Body of pancreas (tissue), 4 donors: ENCODE results near the gene UBE2E1. TPM values are rescaled to one million over a fixed set of nuclear protein-coding genes. Genes with fewer than 3 reads are reported as not detected.
A peak's percentile ranks its signal among the peaks of the same experiment; 100 is the strongest.
"Not testable (repeated sequence)": the region's sequence is repeated elsewhere in the genome, so short reads cannot be mapped to it uniquely, and the experiment has no call there.

ENCODE experiments used
- ATAC-seq: fragments of 150-250 bp; one replicate; pipeline ENCODE4 v1.9.1; 2016
- DNase-seq, 4 donors: peaks; one replicate each; pipeline ENCODE4 v3.0.0-alpha.2; 2019
- H3K27ac ChIP-seq, 4 donors: fragments of 200-600 bp; sonication (generic); 1 replicate in 3 of 4; 2 replicates in 1 of 4; pipeline versions ENCODE4 v1.5.1 to v1.6.1; 2016 to 2019; ENCODE audit warnings: mild to moderate bottlenecking in 1 of 4, mixed read lengths in 1 of 4, moderate library complexity in 1 of 4
- H3K27me3 ChIP-seq, 2 donors: fragments of 200-600 bp; sonication (generic); one replicate each; pipeline ENCODE4 v1.6.0; 2016; ENCODE audit warnings: mild to moderate bottlenecking in 1 of 2
- H3K36me3 ChIP-seq, 2 donors: fragments of 200-600 bp; sonication (generic); replicated peaks in 1 of 2; 2 replicates each; pipeline ENCODE4 v1.5.1; 2016; ENCODE audit warnings: low read depth in 2 of 2; ENCODE audit not compliant: insufficient read depth in 1 of 2
- H3K4me1 ChIP-seq: fragments of 200-600 bp; sonication (generic); one replicate; pipeline ENCODE4 v1.6.0; 2016
- H3K4me3 ChIP-seq, 2 donors: fragments of 200-600 bp; sonication (generic); 1 replicate in 1 of 2; 2 replicates in 1 of 2; pipeline ENCODE4 v1.5.1; 2016 to 2019
- H3K9me3 ChIP-seq, 3 donors: fragments of 200-600 bp; sonication (generic); 1 replicate in 2 of 3; 2 replicates in 1 of 3; pipeline ENCODE4 v1.5.1; 2016
- CTCF ChIP-seq, 7 experiments: fragments of 450-650 bp in 4 of 7; fragments of 200-600 bp in 3 of 7; sonication (generic) in 3 of 7; IDR thresholded peaks; one replicate each; pipeline ENCODE4 v1.5.1; 2016 to 2019; ENCODE audit warnings: antibody characterized with exemption in 7 of 7
- POLR2A ChIP-seq, 3 donors: fragments of 450-650 bp; IDR thresholded peaks; one replicate each; pipeline ENCODE4 v1.6.1; 2016; ENCODE audit warnings: antibody characterized with exemption in 3 of 3, mild to moderate bottlenecking in 2 of 3
- WGBS, 2 donors: methylation state at CpG; one replicate each; pipeline ENCODE4 v1.1.5; 2017; 5-methylcytosine and 5-hydroxymethylcytosine counted together
- intact Hi-C: fragments of 100-400 bp; cut with DNase I; formaldehyde crosslinking; loops from one replicate; pipeline ENCODE4 v1.15.1; 2023
- total RNA-seq, 2 donors: library from RNA; depleted of rRNA; stranded (reverse); fragments of >200 nt; gene quantifications; one replicate each; pipeline ENCODE4 v1.1.0, GENCODE V29; 2016

UBE2E1 gene
- total RNA-seq, 2 donors from 2014 or later = 21.1 to 30.9 TPM

- Histone ChIP-seq H3K4me3 (no peak overlapping the region), H3K4me1 (peaks cover 15% of the 10 kb centered on the region), H3K27ac (no peak overlapping the region), H3K9me3 (no peaks in the 10 kb centered on the region), H3K36me3 (no peaks in the 10 kb centered on the region), H3K27me3 (no peaks in the 10 kb centered on the region)
- DNase-seq (no peak), ATAC-seq (no peak)
- intact Hi-C loops = no loop called here
- TF ChIP-seq POLR2A (IDR thresholded peaks at IDR 0.05) (no peak), CTCF (IDR thresholded peaks at IDR 0.05) (no peak)
- 83 to 91% methylated on average over 2 of the region's 2 CpGs for WGBS, 2 donors
Measured at GRCh38 chr3:23876923-23877322, 71.2 kb downstream of the UBE2E1 start.

GRCh38 chr3:23877329-23877980 is 71.7 kb downstream of the UBE2E1 start:
- peak in 1 of 4 donors; percentile 33 for DNase-seq
- no peak for ATAC-seq
- H3K4me3 ChIP-seq = no peak overlapping the region
- H3K27me3 ChIP-seq = no peaks in the 10 kb centered on the region
- H3K27ac ChIP-seq = no peak overlapping the region
- no peaks in the 10 kb centered on the region for H3K9me3 ChIP-seq
- intact Hi-C loops = no loop called here
- H3K36me3 ChIP-seq = no peaks in the 10 kb centered on the region
- 53 to 54% methylated on average over 5 of the region's 5 CpGs for WGBS, 2 donors
- H3K4me1 ChIP-seq = peaks cover 15% of the 10 kb centered on the region
- TF ChIP-seq POLR2A (IDR thresholded peaks at IDR 0.05) = no peak
- no peak for TF ChIP-seq CTCF (IDR thresholded peaks at IDR 0.05)

GRCh38 chr3:23879485-23879884 is 73.7 kb downstream of the UBE2E1 start:
- no peak for DNase-seq
- H3K9me3 ChIP-seq = no peaks in the 10 kb centered on the region

GRCh38 chr3:23880703-23881339 is 75.1 kb downstream of the UBE2E1 start:
- H3K4me1 ChIP-seq = peaks cover 11% of the 10 kb centered on the region
- WGBS, 2 donors = 21 to 24% methylated on average over 4 of the region's 4 CpGs
- no peak overlapping the region for H3K27ac ChIP-seq
- no peaks in the 10 kb centered on the region for H3K36me3 ChIP-seq
- no peaks in the 10 kb centered on the region for H3K27me3 ChIP-seq
- ATAC-seq = no peak
- H3K4me3 ChIP-seq = no peak overlapping the region
- TF ChIP-seq CTCF (IDR thresholded peaks at IDR 0.05) (no peak), POLR2A (IDR thresholded peaks at IDR 0.05) (no peak)
- intact Hi-C loops = no loop called here
- peak in 2 of 4 donors; percentile 17 to 31 for DNase-seq
- H3K9me3 ChIP-seq = no peaks in the 10 kb centered on the region

More at GRCh38 chr3:23879485-23879884, 73.7 kb downstream of the UBE2E1 start:
- ATAC-seq = no peak
- TF ChIP-seq POLR2A (IDR thresholded peaks at IDR 0.05) (no peak), CTCF (IDR thresholded peaks at IDR 0.05) (no peak)
- intact Hi-C loops = no loop called here
- H3K27me3 ChIP-seq = no peaks in the 10 kb centered on the region
- H3K36me3 ChIP-seq = no peaks in the 10 kb centered on the region
- H3K4me1 ChIP-seq = peaks cover 11% of the 10 kb centered on the region
- H3K27ac ChIP-seq = no peak overlapping the region
- H3K4me3 ChIP-seq = no peak overlapping the region
- 95 to 96% methylated on average over 7 to 8 of the region's 8 CpGs for WGBS, 2 donors

GRCh38 chr3:23881993-23882392 is 76.2 kb downstream of the UBE2E1 start:
- H3K9me3 ChIP-seq, H3K4me3 ChIP-seq, DNase-seq, H3K27me3 ChIP-seq, H3K36me3 ChIP-seq, H3K27ac ChIP-seq, intact Hi-C loops, ATAC-seq: not testable (repeated sequence)
- peaks cover 10% of the 10 kb centered on the region for H3K4me1 ChIP-seq
- WGBS, 2 donors = 94 to 96% methylated on average over 4 of the region's 4 CpGs
